Gastrocnemius medialis (tissue), 4 donors: ENCODE results near the gene WNK2. TPM values are rescaled to one million over a fixed set of nuclear protein-coding genes. Genes with fewer than 3 reads are reported as not detected.

Experiments
- ATAC-seq, 2 donors: fragments of 150-250 bp; one replicate each; pipeline ENCODE4 v1.9.1; 2016
- DNase-seq, 2 donors: peaks; one replicate each; pipeline ENCODE4 v3.0.0-alpha.2; 2019
- H3K27ac ChIP-seq, 4 donors: fragments of 200-600 bp; sonication (generic); 1 replicate in 1 of 4; 2 replicates in 3 of 4; pipeline ENCODE4 v1.5.1; 2016 to 2018; ENCODE audit warnings: mild to moderate bottlenecking in 2 of 4, moderate library complexity in 1 of 4
- H3K27me3 ChIP-seq, 3 donors: fragments of 200-600 bp; sonication (generic) in 2 of 3; 1 replicate in 1 of 3; 2 replicates in 2 of 3; pipeline versions ENCODE4 v1.5.1 to v1.6.0; 2016 to 2019; ENCODE audit warnings: mild to moderate bottlenecking in 1 of 3, moderate library complexity in 1 of 3
- H3K36me3 ChIP-seq, 2 donors: fragments of 200-600 bp; sonication (generic) in 1 of 2; one replicate each; pipeline ENCODE4 v1.5.1; 2017 to 2018
- H3K4me1 ChIP-seq, 2 donors: fragments of 200-600 bp; sonication (generic) in 1 of 2; one replicate each; pipeline ENCODE4 v1.5.1; 2016 to 2017; ENCODE audit warnings: mild to moderate bottlenecking in 2 of 2
- H3K4me3 ChIP-seq, 4 donors: fragments of 200-600 bp; sonication (generic) in 3 of 4; 1 replicate in 1 of 4; 2 replicates in 3 of 4; pipeline ENCODE4 v1.5.1; 2016 to 2019; ENCODE audit warnings: mild to moderate bottlenecking in 2 of 4
- H3K9me3 ChIP-seq, 3 donors: fragments of 200-600 bp; sonication (generic) in 2 of 3; 1 replicate in 1 of 3; 2 replicates in 2 of 3; pipeline ENCODE4 v1.5.1; 2016 to 2019
- CTCF ChIP-seq, 5 experiments: fragments of 450-650 bp in 3 of 5; fragments of 200-600 bp in 2 of 5; sonication (generic) in 2 of 5; IDR thresholded peaks in 4 of 5; conservative IDR thresholded peaks in 1 of 5; 1 replicate in 4 of 5; 2 replicates in 1 of 5; pipeline ENCODE4 v1.5.1; 2016 to 2019; ENCODE audit warnings: antibody characterized with exemption in 5 of 5, mild to moderate bottlenecking in 3 of 5, moderate library complexity in 3 of 5
- POLR2A ChIP-seq, 2 donors: fragments of 450-650 bp; IDR thresholded peaks; one replicate each; pipeline ENCODE4 v1.6.1; 2017; ENCODE audit warnings: antibody characterized with exemption in 2 of 2, mild to moderate bottlenecking in 2 of 2, moderate library complexity in 2 of 2
- in situ Hi-C, 4 donors: fragments of 200-750 bp; cut with MboI; loops; one replicate each; pipeline versions ENCODE4 v1.15.0 to v1.8.0; 2017; ENCODE audit warnings: low sequenced_read_pairs in 4 of 4
- intact Hi-C: fragments of 100-400 bp; cut with DNase I; formaldehyde crosslinking; loops from one replicate; pipeline ENCODE4 v1.15.1; 2023; ENCODE audit warnings: low total_unique reads
- total RNA-seq, 4 donors: library from RNA; depleted of rRNA; stranded (reverse); fragments of >200 nt; gene quantifications; one replicate each; pipeline versions ENCODE4 v1.1.0 to v1.2.3, GENCODE V29; 2016

Gene WNK2
- total RNA-seq, 4 donors from 2014 or later = 11.3 to 43.0 (median 24.7) TPM

DNA sequence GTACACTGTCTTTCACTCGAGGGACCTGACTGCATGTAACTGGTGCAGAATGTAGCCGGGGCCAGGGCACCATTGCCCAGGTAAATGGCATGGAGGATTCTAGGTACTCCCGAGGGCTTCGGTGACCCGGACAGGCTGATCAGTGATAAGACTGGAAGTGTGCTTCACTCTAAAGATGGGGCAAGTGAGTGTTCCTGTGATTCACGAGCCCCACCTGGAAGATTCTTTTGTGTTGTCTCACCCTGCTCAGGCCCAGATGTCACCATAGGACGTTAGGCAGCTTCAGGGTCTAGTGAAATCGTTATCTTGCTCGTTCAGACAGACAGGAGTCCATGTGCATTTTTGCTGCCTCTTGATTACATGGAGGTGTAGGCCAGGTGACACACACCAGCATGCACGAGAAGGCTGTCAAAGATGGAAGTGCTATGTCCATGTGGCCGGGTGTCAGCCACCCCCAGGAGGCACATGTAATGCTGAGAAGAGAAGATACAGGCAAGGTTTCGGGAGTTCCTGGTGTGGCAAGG, 73.9 kb downstream of the WNK2 start:
- Histone ChIP-seq H3K27ac (peak overlapping the region in 2 of 4 donors; percentile 19 to 41), H3K27me3 (no peaks in the 10 kb centered on the region), H3K9me3 (no peaks in the 10 kb centered on the region), H3K4me1 (peaks cover 29 to 32% of the 10 kb centered on the region in 2 donors), H3K4me3 (no peak overlapping the region), H3K36me3 (no peaks in the 10 kb centered on the region)
- intact Hi-C loops (no loop called here), in situ Hi-C loops (no loop called here)
- peak in 1 of 2 donors; percentile 13 for ATAC-seq
- TF ChIP-seq CTCF (IDR thresholded peaks at IDR 0.05 in 4 of 5, conservative IDR thresholded peaks at IDR 0.05 in 1 of 5) (no peak), POLR2A (IDR thresholded peaks at IDR 0.05) (no peak)
- peak in 1 of 2 donors; percentile 13 for DNase-seq

DNA sequence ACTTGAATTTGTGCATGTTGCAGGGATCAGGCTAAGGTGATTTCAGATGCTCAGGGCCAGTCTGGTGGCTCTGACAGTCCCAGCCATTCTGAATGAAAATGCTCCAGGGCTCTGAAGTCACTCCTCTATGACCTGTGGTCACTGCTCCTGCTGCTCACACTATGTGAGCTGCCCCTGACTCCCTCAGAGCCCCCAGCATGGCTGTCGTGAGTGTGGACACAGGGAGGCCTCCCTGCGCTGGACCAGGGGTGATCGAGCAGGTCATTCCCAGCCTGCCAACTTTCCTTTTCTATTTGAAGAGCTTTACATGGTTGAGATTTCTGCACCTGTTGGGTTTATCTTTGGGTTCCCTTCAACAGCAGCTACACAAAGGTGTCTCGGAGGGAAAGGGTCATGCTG, 74.5 kb downstream of the WNK2 start:
- Histone ChIP-seq H3K36me3 (no peaks in the 10 kb centered on the region), H3K4me3 (no peak overlapping the region), H3K27ac (peak overlapping the region in 1 of 4 donors; percentile 19), H3K27me3 (no peaks in the 10 kb centered on the region), H3K9me3 (no peaks in the 10 kb centered on the region), H3K4me1 (peaks cover 32 to 36% of the 10 kb centered on the region in 2 donors)
- TF ChIP-seq POLR2A (IDR thresholded peaks at IDR 0.05) = no peak
- TF ChIP-seq CTCF (IDR thresholded peaks at IDR 0.05 in 4 of 5, conservative IDR thresholded peaks at IDR 0.05 in 1 of 5) = no peak
- peak in 1 of 2 donors; percentile 12 for DNase-seq
- intact Hi-C loops (no loop called here), in situ Hi-C loops (no loop called here)
- peak in 1 of 2 donors; percentile 7 for ATAC-seq

GRCh38 chr9:93258818-93259489, 75.0 kb downstream of the WNK2 start:
- H3K27ac ChIP-seq = peak overlapping the region in 1 of 4 donors; percentile 19
- DNase-seq (no peak), ATAC-seq (no peak)
- intact Hi-C loops = no loop called here
- no peak for TF ChIP-seq CTCF (IDR thresholded peaks at IDR 0.05 in 4 of 5, conservative IDR thresholded peaks at IDR 0.05 in 1 of 5)
- TF ChIP-seq POLR2A (IDR thresholded peaks at IDR 0.05) = no peak
- no peaks in the 10 kb centered on the region for H3K36me3 ChIP-seq
- in situ Hi-C loops = no loop called here
- no peak overlapping the region for H3K4me3 ChIP-seq
- no peaks in the 10 kb centered on the region for H3K27me3 ChIP-seq
- H3K4me1 ChIP-seq = peaks cover 32 to 36% of the 10 kb centered on the region in 2 donors
- H3K9me3 ChIP-seq = no peaks in the 10 kb centered on the region

- no peaks in the 10 kb centered on the region for H3K36me3 ChIP-seq
- TF ChIP-seq CTCF (IDR thresholded peaks at IDR 0.05 in 4 of 5, conservative IDR thresholded peaks at IDR 0.05 in 1 of 5) = no peak
- no peak for TF ChIP-seq POLR2A (IDR thresholded peaks at IDR 0.05)
- in situ Hi-C loops (no loop called here), intact Hi-C loops (loop anchor here (5.0 kb wide), 1 partner anchor 43 kb away; no protein-coding TSS in a partner anchor)
- peaks cover 32 to 36% of the 10 kb centered on the region in 2 donors for H3K4me1 ChIP-seq
- H3K9me3 ChIP-seq = no peaks in the 10 kb centered on the region
- DNase-seq (no peak), ATAC-seq (no peak)
- H3K27ac ChIP-seq = no peak overlapping the region
- no peaks in the 10 kb centered on the region for H3K27me3 ChIP-seq
- H3K4me3 ChIP-seq = no peak overlapping the region
Observed at GRCh38 chr9:93259490-93260262, 75.7 kb downstream of the WNK2 start.
